Esophagus muscularis mucosa (tissue), 4 donors: ENCODE results near the gene PIGH. TPM values are rescaled to one million over a fixed set of nuclear protein-coding genes. Genes with fewer than 3 reads are reported as not detected.

ENCODE experiments used
- DNase-seq: peaks from one replicate; pipeline ENCODE4 v3.0.0-alpha.2; 2017; ENCODE audit errors: extremely low spot score
- H3K27ac ChIP-seq, 4 donors: fragments of 200-600 bp; sonication (generic); replicated peaks in 1 of 4; 1 replicate in 3 of 4; 2 replicates in 1 of 4; pipeline ENCODE4 v1.5.1; 2016 to 2019; ENCODE audit warnings: mild to moderate bottlenecking in 1 of 4
- H3K27me3 ChIP-seq, 4 donors: fragments of 200-600 bp; sonication (generic); one replicate each; pipeline versions ENCODE4 v1.5.1 to v1.6.0; 2016 to 2019
- H3K36me3 ChIP-seq, 4 donors: fragments of 200-600 bp; sonication (generic); one replicate each; pipeline ENCODE4 v1.5.1; 2016 to 2019
- H3K4me1 ChIP-seq, 4 donors: fragments of 200-600 bp; sonication (generic); one replicate each; pipeline ENCODE4 v1.5.1; 2016 to 2019
- H3K4me3 ChIP-seq, 4 donors: fragments of 200-600 bp; sonication (generic); 1 replicate in 2 of 4; 2 replicates in 2 of 4; pipeline ENCODE4 v1.5.1; 2016 to 2019; ENCODE audit warnings: mild to moderate bottlenecking in 4 of 4, moderate library complexity in 1 of 4
- H3K9me3 ChIP-seq, 4 donors: fragments of 200-600 bp; sonication (generic); 1 replicate in 3 of 4; 2 replicates in 1 of 4; pipeline ENCODE4 v1.5.1; 2016 to 2019
- EP300 ChIP-seq: sonication (generic); formaldehyde crosslinking; IDR thresholded peaks from one replicate; pipeline ENCODE4 v1.6.1; 2017; ENCODE audit warnings: antibody characterized with exemption
- POLR2A ChIP-seq: fragments of 450-650 bp; IDR thresholded peaks from one replicate; pipeline ENCODE4 v1.6.1; 2017; ENCODE audit warnings: antibody characterized with exemption, moderate library complexity, mild to moderate bottlenecking, low read depth
- POLR2AphosphoS5 ChIP-seq, 2 donors: sonication (generic); formaldehyde crosslinking; IDR thresholded peaks; one replicate each; pipeline ENCODE4 v1.6.1; 2017; ENCODE audit warnings: antibody characterized with exemption in 2 of 2
- WGBS: methylation state at CpG from one replicate; pipeline ENCODE4 v1.1.5; 2018; 5-methylcytosine and 5-hydroxymethylcytosine counted together
- intact Hi-C: fragments of 100-400 bp; cut with DNase I; formaldehyde crosslinking; loops from one replicate; pipeline ENCODE4 v1.15.1; 2023
- total RNA-seq, 4 donors: library from RNA; depleted of rRNA; stranded (reverse); fragments of >200 nt; gene quantifications; one replicate each; pipeline versions ENCODE4 v1.1.0 to v1.2.1, GENCODE V29; 2016
- TF ChIP-seq, protein P1 (sequence below), 3 experiments: fragments of 200-600 bp in 2 of 3; fragments of 450-650 bp in 1 of 3; sonication (generic) in 2 of 3; IDR thresholded peaks; one replicate each; pipeline ENCODE4 v1.5.1; 2017 to 2019; ENCODE audit warnings: antibody characterized with exemption in 3 of 3, mild to moderate bottlenecking in 2 of 3, moderate library complexity in 1 of 3

Gene PIGH
- total RNA-seq, 4 donors from 2014 or later = 21.6 to 26.4 (median 23.0) TPM

- WGBS = 93% methylated on average over 3 of the region's 3 CpGs
- H3K36me3 ChIP-seq = peaks cover 6 to 80% (median 46%) of the 10 kb centered on the region in 4 donors
- no peaks in the 10 kb centered on the region for H3K4me1 ChIP-seq
- no peaks in the 10 kb centered on the region for H3K27me3 ChIP-seq
- TF ChIP-seq EP300 (no peak), POLR2AphosphoS5 (IDR thresholded peaks at IDR 0.05) (no peak), POLR2A (no peak)
- TF ChIP-seq, protein P1, sequence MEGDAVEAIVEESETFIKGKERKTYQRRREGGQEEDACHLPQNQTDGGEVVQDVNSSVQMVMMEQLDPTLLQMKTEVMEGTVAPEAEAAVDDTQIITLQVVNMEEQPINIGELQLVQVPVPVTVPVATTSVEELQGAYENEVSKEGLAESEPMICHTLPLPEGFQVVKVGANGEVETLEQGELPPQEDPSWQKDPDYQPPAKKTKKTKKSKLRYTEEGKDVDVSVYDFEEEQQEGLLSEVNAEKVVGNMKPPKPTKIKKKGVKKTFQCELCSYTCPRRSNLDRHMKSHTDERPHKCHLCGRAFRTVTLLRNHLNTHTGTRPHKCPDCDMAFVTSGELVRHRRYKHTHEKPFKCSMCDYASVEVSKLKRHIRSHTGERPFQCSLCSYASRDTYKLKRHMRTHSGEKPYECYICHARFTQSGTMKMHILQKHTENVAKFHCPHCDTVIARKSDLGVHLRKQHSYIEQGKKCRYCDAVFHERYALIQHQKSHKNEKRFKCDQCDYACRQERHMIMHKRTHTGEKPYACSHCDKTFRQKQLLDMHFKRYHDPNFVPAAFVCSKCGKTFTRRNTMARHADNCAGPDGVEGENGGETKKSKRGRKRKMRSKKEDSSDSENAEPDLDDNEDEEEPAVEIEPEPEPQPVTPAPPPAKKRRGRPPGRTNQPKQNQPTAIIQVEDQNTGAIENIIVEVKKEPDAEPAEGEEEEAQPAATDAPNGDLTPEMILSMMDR (IDR thresholded peaks at IDR 0.05) = no peak
- no peak overlapping the region for H3K4me3 ChIP-seq
- H3K27ac ChIP-seq = no peak overlapping the region
- DNase-seq = no peak
- intact Hi-C loops = loop anchor here (10.0 kb wide), 1 partner anchor 120 kb away; the partner anchor contains the start of gene RDH12
- no peaks in the 10 kb centered on the region for H3K9me3 ChIP-seq
Measured at GRCh38 chr14:67584978-67585377, 15.1 kb downstream of the PIGH start.

GRCh38 chr14:67583711-67584644, 16.1 kb downstream of the PIGH start:
- 86% methylated on average over 6 of the region's 6 CpGs for WGBS
- H3K27me3 ChIP-seq = no peaks in the 10 kb centered on the region
- intact Hi-C loops = loop anchor here (10.0 kb wide), 1 partner anchor 121 kb away; the partner anchor contains the start of gene RDH12
- no peak overlapping the region for H3K27ac ChIP-seq
- H3K36me3 ChIP-seq = peaks cover 0 to 80% (median 46%) of the 10 kb centered on the region in 4 donors
- no peak overlapping the region for H3K4me3 ChIP-seq
- no peak for DNase-seq
- no peaks in the 10 kb centered on the region for H3K9me3 ChIP-seq
- no peaks in the 10 kb centered on the region for H3K4me1 ChIP-seq
- TF ChIP-seq, protein P1 (IDR thresholded peaks at IDR 0.05) = peak; percentile 39 to 59 (median 50)
- TF ChIP-seq POLR2AphosphoS5 (IDR thresholded peaks at IDR 0.05) = no peak

DNA sequence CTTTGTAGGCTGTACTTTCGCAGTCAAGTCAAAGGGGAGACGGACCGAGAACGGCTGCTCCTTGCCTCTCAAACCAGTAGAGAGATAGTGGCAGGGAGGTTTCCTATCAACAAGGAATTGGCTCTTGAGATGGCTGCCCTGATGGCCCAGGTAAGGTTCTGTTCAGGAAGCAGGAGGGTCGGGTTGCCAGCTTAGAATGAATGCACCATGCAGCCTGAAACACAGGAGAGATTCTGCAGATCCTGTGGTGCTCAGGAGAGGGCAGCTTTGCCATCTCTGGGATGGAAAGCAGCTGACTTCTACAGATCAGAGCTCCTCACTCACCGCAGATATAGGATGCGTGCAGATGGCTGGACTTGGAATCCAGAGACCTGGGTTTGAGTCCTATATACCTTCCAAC, 18.0 kb downstream of the PIGH start:
- Histone ChIP-seq H3K27ac (no peak overlapping the region), H3K4me1 (no peaks in the 10 kb centered on the region), H3K4me3 (no peak overlapping the region), H3K9me3 (no peaks in the 10 kb centered on the region), H3K36me3 (peaks cover 0 to 76% (median 37%) of the 10 kb centered on the region in 4 donors), H3K27me3 (no peaks in the 10 kb centered on the region)
- DNase-seq = no peak
- TF ChIP-seq POLR2AphosphoS5 (IDR thresholded peaks at IDR 0.05) (no peak), POLR2A (no peak), EP300 (no peak)
- TF ChIP-seq, protein P1 (IDR thresholded peaks at IDR 0.05) = no peak
- 76% methylated on average over 7 of the region's 7 CpGs for WGBS
- intact Hi-C loops = loop anchor here (10.0 kb wide), 1 partner anchor 123 kb away; the partner anchor contains the start of gene RDH12

GRCh38 chr14:67581643-67582042, 18.4 kb downstream of the PIGH start:
- 86% methylated on average over 1 of the region's 1 CpG for WGBS

More at GRCh38 chr14:67581643-67582042, 18.4 kb downstream of the PIGH start:
- no peaks in the 10 kb centered on the region for H3K4me1 ChIP-seq
- no peak overlapping the region for H3K27ac ChIP-seq
- H3K27me3 ChIP-seq = no peaks in the 10 kb centered on the region
- no peak overlapping the region for H3K4me3 ChIP-seq
- no peak for DNase-seq
- H3K36me3 ChIP-seq = peaks cover 0 to 74% (median 36%) of the 10 kb centered on the region in 4 donors
- intact Hi-C loops = loop anchor here (10.0 kb wide), 1 partner anchor 123 kb away; the partner anchor contains the start of gene RDH12
- TF ChIP-seq, protein P1 (IDR thresholded peaks at IDR 0.05) = no peak
- TF ChIP-seq EP300 = no peak
- TF ChIP-seq POLR2AphosphoS5 (IDR thresholded peaks at IDR 0.05) = no peak
- TF ChIP-seq POLR2A = no peak
- H3K9me3 ChIP-seq = no peaks in the 10 kb centered on the region
